SJCRH30 (cell line): Measurements from ENCODE around the gene SEPTIN10. TPM values are rescaled to one million over a fixed set of nuclear protein-coding genes. Genes with fewer than 3 reads are reported as not detected.

Experiments
- DNase-seq, 2 experiments: peaks; one replicate each; pipeline ENCODE4 v3.0.0-alpha.2; 2015 to 2020
- H3K27ac ChIP-seq: fragments of 250-450 bp; sonication (Bioruptor Pico); 2 replicates; pipeline ENCODE4 v1.5.1; 2020; ENCODE audit warnings: mild to moderate bottlenecking, moderate library complexity
- H3K27me3 ChIP-seq: fragments of 250-450 bp; sonication (Bioruptor Pico); 2 replicates; pipeline ENCODE4 v1.5.1; 2020; ENCODE audit warnings: mild to moderate bottlenecking, moderate library complexity
- H3K36me3 ChIP-seq: fragments of 250-450 bp; sonication (Bioruptor Pico); 2 replicates; pipeline ENCODE4 v1.5.1; 2020; ENCODE audit warnings: mild to moderate bottlenecking, moderate library complexity
- H3K4me1 ChIP-seq: fragments of 250-450 bp; sonication (Bioruptor Pico); 2 replicates; pipeline ENCODE4 v1.5.1; 2020; ENCODE audit warnings: mild to moderate bottlenecking, moderate library complexity
- H3K4me3 ChIP-seq: fragments of 250-450 bp; sonication (Bioruptor Pico); 2 replicates; pipeline ENCODE4 v1.5.1; 2020; ENCODE audit warnings: mild to moderate bottlenecking, moderate library complexity
- H3K9me3 ChIP-seq: fragments of 250-450 bp; sonication (Bioruptor Pico); replicated peaks from 2 replicates; pipeline ENCODE4 v1.5.1; 2020; ENCODE audit warnings: mild to moderate bottlenecking, moderate library complexity
- total RNA-seq: library from RNA; depleted of rRNA; stranded (reverse); fragments of >200 nt; shearing (Covaris generic); gene quantifications from 2 replicates; pipeline ENCODE4 v1.2.3, GENCODE V29; 2014

Gene SEPTIN10
- total RNA-seq, 1 experiment from 2014 or later: 72.5 TPM

DNA sequence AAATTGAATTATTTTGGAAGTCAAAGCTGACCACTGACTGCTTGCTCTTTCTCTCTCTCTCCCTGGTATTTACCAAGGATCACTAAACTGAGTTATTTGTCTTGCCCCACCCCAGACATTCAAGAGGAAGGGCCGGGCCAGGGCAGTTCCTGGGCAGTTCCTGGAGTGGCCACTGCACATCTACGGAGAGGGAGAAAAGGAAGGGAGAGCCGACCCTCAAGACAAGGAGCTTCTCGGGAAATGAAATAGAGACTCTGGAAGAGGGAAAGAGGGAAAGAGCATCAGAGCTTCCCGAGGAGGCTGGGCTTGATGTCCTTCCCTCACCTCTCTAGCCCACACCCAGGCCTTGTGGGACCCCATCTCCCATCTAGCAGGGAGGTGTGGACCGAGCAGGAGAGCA, 83.1 kb downstream of the SEPTIN10 start:
- no peaks in the 10 kb centered on the region; the same call in 1 of the 2 replicates for H3K4me1 ChIP-seq
- no peak for DNase-seq
- no peak overlapping the region for H3K27ac ChIP-seq
- H3K4me3 ChIP-seq: no peak overlapping the region
- H3K36me3 ChIP-seq: no peaks in the 10 kb centered on the region
- peaks cover 6% of the 10 kb centered on the region; the same call in 1 of the 2 replicates for H3K27me3 ChIP-seq
- H3K9me3 ChIP-seq: no peaks in the 10 kb centered on the region

DNA sequence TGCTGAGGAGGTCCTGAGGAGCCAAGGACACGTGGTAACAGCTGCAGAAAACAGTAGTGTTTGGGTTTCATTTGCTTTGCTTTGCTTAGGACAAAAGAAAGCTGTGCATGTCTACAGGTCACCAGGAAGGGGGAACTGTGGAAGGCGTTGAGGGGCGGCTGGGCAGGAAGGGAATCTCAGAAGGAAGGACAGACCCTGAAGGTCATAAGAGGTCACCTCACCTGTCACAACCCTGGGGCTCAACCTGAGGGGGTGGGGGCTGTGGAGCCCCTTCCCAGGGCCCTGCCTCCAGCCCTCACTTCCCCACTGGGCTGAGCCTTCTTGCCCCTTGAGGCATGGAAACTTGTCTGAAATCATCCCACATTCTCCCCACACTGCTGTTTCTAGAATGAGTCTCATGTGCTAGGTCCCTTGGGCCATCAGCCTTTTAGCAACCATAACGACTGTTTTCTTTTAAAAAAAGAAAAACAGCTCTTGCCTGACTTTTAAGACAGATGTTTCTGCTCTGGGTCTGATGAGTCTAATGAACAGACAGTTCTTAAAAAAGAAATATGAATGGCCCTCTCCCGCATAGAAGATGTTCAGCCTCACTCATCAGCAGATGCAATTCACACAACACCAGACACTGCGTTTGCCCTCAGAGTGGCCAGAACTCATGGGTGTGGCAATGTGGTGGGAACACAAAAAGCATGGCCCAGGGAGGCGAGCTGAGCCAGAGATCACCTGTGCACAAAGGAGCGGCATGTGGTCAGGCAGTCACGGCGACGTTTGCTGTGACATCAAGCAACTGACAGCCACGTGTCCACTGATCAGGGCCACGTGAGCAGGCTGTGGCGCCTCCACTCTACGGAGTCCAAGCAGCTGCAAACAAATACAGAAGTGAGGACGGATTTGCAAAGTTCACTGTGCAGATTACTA, 84.0 kb downstream of the SEPTIN10 start:
- Histone ChIP-seq H3K9me3 (no peaks in the 10 kb centered on the region), H3K4me1 (no peaks in the 10 kb centered on the region), H3K27me3 (peaks cover 6% of the 10 kb centered on the region; the same call in 1 of the 2 replicates), H3K4me3 (no peak overlapping the region), H3K27ac (no peak overlapping the region), H3K36me3 (no peaks in the 10 kb centered on the region)
- DNase-seq: no peak

DNA sequence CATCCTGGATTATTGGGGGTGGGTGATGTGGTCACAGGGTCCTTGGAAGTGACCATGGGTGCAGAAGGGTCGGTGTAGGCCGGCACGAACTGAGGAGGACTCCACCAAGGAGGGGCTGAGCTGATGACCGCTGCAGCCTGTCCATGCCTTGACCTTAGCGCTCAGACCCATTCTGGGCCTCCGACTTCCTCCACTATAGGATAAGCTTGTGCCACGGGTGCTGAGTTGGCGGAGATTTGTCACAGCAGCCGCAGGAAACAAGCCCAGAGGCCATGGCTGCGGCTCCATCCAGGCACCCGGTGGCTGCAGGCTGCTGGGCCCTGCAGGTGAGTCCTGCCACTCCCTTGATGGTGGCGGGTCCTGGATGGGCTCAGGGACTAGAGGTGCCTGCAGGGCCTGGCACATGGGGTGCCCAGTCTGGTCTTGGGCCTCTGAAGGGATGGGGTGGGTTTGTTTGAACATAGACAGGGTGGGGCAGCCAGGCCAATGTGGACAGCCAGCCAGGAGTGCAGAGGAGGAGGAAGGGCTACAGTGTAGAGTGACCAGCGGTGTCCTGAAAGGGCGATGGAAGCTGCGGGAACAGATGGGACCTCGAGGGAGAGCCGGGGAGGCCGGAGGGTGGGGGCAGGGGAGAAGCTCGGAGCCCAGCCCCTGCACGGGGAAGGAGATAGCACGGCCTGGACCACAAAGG, 84.8 kb downstream of the SEPTIN10 start:
- DNase-seq: no peak
- H3K4me1 ChIP-seq: no peaks in the 10 kb centered on the region
- no peaks in the 10 kb centered on the region for H3K9me3 ChIP-seq
- peaks cover 6% of the 10 kb centered on the region; the same call in 1 of the 2 replicates for H3K27me3 ChIP-seq
- H3K36me3 ChIP-seq: no peaks in the 10 kb centered on the region
- H3K4me3 ChIP-seq: no peak overlapping the region
- H3K27ac ChIP-seq: no peak overlapping the region

DNA sequence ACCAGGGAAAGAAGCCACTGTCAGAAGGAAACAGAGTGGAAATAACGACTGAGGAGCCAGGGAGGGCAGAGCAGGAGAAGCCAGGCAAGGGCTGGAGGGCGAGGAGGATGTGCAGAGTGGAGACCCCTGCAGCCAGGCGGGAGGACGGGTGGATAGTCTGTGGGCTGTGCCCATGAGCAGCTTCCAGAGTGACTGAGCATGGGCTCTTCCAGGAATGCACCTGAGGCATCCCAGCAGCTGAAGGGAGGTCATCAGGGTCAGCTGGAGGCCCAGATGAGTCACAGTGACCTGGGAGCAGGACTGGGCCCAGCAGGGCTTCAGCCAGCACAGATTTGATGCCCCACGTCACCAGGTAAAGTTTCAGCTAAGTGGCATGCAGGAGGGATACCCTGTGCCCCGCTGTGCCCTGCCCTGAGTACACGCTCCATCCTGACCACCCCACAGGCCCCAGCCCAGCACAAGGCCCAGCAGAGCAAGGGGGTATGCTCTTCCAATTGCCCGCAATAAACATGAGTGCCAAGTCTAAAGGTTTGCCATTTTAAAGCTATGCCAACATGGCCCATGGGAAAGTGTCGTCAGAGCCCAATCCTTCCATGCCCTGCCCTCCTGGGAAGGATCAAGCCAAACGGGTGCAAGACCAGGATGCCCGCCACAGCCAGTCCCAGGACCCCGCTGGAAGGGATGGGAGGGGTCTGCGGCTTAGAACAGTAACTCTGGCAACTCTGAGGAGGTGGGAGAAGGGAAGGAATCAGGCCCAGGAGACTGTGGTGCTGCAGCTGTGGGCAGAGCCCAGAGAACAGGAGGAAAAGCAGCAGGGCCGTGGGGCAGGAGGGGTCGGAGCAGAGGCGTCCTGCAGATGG, 85.7 kb downstream of the SEPTIN10 start:
- Histone ChIP-seq H3K27me3 (peaks cover 6% of the 10 kb centered on the region; the same call in 1 of the 2 replicates), H3K36me3 (no peaks in the 10 kb centered on the region), H3K9me3 (no peaks in the 10 kb centered on the region), H3K27ac (no peak overlapping the region), H3K4me1 (no peaks in the 10 kb centered on the region), H3K4me3 (no peak overlapping the region)
- no peak for DNase-seq

DNA sequence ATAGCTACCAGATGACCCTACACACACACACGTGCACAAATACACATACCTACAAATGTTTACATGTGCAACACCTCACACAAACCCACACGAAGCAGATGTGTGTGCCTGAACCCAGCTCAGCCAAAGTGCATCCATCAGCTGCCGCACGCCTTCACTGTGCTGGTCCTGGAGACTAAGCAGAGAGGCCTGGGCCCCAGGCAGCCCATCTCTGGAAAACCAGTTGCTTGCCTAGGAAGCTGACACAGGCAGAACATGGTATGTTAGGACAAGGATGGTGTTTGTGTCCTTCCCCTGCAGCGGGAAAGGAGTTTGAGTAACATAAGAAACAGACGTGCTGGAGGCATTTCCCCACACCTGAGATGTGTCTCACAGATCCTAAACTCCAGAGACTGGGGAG, 86.7 kb downstream of the SEPTIN10 start:
- Histone ChIP-seq H3K27me3 (peaks cover 6% of the 10 kb centered on the region; the same call in 1 of the 2 replicates), H3K4me3 (no peak overlapping the region), H3K4me1 (no peaks in the 10 kb centered on the region), H3K36me3 (no peaks in the 10 kb centered on the region), H3K9me3 (no peaks in the 10 kb centered on the region), H3K27ac (no peak overlapping the region)
- no peak for DNase-seq

DNA sequence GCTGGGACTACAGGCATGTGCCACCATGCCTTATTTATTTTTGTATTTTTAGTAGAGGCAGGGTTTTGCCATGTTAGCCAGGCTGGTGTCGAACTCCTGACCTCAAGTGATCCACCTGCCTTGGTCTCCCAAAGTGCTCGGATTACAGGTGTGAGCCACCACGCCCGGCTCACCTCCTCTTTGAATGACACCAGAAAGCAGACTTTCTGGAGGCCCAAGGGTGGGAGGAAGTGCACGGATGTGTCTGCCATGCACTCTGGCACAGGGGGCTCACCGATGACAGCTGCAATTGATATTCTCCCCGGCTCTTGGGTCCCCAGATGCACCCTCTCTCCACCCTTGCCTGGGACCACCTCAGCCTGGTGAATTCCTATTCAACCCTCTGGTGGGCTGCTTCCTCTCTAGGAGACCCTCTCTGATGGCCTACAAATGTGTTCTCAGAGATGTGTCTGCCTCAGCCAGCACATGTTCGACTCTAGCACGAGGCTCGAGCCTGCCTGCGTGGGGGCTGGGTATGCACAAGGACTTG, 87.3 kb downstream of the SEPTIN10 start:
- no peaks in the 10 kb centered on the region for H3K9me3 ChIP-seq
- H3K36me3 ChIP-seq: no peaks in the 10 kb centered on the region
- H3K4me3 ChIP-seq: no peak overlapping the region
- H3K4me1 ChIP-seq: no peaks in the 10 kb centered on the region
- peaks cover under 1% of the 10 kb centered on the region; the same call in 1 of the 2 replicates for H3K27me3 ChIP-seq
- no peak for DNase-seq
- no peak overlapping the region for H3K27ac ChIP-seq

DNA sequence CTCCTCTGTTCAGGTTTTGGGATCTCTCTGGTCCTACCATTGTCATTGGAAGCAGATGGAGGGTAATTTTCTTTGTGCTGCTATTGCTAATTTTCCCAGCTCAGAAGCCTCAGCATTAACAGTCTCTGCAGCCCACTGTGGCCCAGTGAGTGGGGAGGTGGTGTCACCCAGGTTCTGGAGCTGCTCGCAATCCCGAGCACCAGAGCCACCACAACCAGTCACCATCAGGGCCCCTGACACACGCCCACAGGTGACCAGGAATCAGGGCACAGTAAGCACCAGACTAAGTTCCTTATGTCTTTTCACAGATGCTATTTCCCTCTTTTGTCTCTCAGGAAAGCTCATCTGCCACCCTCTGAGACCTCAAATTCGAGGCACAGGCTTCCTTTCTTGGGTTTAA, 87.9 kb downstream of the SEPTIN10 start:
- Histone ChIP-seq H3K4me3 (no peak overlapping the region), H3K27me3 (no peaks in the 10 kb centered on the region), H3K9me3 (no peaks in the 10 kb centered on the region), H3K36me3 (no peaks in the 10 kb centered on the region), H3K4me1 (no peaks in the 10 kb centered on the region), H3K27ac (no peak overlapping the region)
- DNase-seq: no peak

DNA sequence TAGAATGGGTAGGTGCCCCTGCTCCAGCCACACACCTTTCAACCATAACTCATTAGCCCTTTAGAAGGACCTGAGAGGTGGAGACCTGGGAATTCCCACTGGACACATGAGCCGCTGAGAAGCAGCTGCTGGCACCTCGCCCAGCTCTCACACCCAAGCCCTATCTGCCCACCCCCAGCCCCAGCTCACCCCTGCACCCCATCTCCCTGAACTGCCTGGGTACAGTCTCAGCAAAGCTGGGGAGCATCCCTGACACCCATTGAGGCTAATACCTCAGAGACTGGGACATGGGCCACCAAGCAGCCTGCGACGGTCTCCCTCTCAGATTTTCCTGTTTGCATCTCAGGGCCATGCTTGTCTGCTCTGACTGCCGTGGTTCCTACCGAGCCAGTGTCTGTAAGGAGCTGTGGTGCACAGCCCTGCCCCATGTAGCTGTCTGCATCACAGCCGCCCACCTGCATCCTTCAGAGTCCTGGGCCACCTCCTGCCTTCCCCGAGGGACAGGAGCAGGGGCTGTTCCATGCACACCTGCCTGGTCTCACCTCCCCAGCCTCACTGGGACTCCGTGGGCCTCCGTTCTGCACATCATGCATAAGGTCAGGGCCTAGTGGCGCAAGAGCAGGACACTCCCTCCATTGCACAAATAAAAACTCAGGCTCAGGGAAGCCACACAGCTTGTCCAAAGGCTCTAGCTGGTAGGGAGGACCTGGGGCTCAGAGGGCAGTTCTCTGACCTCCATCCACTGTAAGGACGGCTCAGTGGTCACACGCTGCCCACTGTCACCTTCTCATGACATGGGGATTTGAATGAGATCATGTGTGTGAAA, 90.0 kb downstream of the SEPTIN10 start:
- no peaks in the 10 kb centered on the region for H3K4me1 ChIP-seq
- no peaks in the 10 kb centered on the region for H3K27me3 ChIP-seq
- no peak overlapping the region for H3K4me3 ChIP-seq
- no peak overlapping the region for H3K27ac ChIP-seq
- no peaks in the 10 kb centered on the region for H3K9me3 ChIP-seq
- no peaks in the 10 kb centered on the region for H3K36me3 ChIP-seq
- no peak for DNase-seq

DNA sequence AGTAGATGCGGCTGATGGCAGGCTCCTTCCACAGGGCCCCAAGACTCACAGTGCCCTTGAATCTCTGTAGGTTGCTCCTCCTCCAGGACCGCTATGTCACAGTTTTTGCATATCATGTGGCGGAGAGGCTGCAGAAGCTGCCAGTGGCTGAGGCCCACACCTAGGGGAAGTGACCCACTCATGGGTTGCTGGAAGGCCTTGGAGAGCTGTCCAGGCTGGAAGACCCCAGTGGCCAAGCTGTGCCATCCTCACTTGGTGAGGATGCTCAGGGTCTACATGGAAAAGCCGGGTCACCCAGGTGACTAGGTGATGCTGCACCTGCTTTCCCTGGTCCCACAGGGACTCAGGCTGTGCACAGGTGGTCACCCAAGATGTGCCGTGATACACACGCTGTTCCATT, 90.6 kb downstream of the SEPTIN10 start:
- Histone ChIP-seq H3K9me3 (no peaks in the 10 kb centered on the region), H3K4me3 (no peak overlapping the region), H3K4me1 (no peaks in the 10 kb centered on the region), H3K36me3 (no peaks in the 10 kb centered on the region), H3K27me3 (no peaks in the 10 kb centered on the region), H3K27ac (no peak overlapping the region)
- DNase-seq: no peak

DNA sequence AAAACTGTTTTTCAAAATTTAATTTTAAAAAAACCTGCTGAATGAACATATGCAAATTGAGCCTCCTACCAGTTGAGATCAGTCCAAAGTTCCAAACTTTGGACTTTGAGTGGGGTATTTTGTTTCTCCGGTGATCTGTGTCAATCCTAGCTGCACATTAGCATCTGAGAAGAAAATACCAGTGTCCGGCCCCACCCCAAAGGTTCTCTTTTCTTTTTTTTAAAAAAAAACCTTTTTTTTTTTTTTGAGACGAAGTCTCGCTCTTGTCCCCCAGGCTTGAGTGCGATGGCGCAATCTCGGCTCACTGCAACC, 91.7 kb downstream of the SEPTIN10 start:
- Histone ChIP-seq H3K27ac (no peak overlapping the region), H3K36me3 (no peaks in the 10 kb centered on the region), H3K9me3 (no peaks in the 10 kb centered on the region), H3K4me1 (no peaks in the 10 kb centered on the region), H3K27me3 (no peaks in the 10 kb centered on the region), H3K4me3 (no peak overlapping the region)
- no peak for DNase-seq

DNA sequence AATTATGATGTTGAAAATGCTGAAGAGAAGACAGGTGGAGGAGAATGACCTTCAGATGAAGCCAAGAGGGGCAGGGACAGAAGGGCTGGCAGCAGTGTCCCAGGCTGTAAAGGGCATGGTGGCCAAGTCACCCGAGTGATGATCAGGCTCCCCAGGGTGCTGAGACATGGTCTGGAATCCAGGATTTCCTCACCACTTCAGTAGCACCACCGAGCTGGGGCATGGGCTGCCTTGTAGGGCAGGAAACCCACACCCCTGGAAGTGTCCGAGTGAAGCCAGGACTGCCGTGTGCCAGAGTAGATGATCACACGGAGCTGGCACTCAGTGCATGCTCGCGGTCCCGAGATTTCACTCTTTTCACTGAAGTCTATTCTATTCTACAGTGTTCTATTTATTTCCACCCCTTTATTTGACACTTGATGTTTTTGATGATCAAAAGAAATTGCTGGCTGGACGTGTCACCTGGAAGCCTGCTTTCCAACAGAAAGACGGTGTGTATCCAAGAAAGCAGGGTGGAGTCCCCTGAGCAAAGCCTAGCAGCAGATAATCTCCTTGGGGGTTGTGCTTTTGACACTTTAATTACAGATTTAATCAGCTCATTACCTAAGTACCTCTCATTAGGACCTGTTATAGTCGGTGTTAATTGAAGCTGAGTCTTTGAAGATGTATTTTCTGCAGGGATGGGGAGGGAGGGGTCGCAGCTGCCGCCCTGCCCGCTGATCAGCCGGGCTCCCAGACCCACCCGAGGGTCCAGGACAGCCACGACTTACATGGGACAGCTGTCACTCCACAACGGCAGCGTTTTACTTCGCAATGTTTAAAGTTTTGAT, 92.3 kb downstream of the SEPTIN10 start:
- DNase-seq: no peak

DNA sequence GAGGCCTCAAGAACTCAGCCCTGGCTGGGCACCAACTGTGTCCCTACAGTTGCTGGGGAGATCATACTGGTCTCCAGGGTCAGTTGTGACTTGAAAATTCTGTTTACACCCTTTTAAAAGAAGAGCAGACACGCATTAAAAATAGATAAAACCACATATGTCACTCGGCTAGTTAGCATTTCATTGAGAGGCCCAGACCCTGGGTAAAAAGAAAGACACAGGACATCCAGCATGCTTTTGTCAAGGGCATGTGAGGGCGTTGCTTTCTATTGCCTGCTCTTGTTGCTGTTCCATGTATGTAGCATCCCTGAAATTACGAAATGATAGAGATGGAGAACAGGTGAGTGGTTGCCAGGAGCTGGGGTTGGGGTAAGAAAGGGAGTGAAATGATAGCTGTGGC, 94.3 kb downstream of the SEPTIN10 start:
- no peak for DNase-seq

More for the DNA sequence above, 92.3 kb downstream of the SEPTIN10 start:
- Histone ChIP-seq H3K4me3 (no peak overlapping the region), H3K27me3 (no peaks in the 10 kb centered on the region), H3K9me3 (no peaks in the 10 kb centered on the region), H3K27ac (no peak overlapping the region), H3K36me3 (no peaks in the 10 kb centered on the region), H3K4me1 (no peaks in the 10 kb centered on the region)

More for the DNA sequence above, 94.3 kb downstream of the SEPTIN10 start:
- H3K9me3 ChIP-seq: no peaks in the 10 kb centered on the region
- no peak overlapping the region for H3K4me3 ChIP-seq
- H3K36me3 ChIP-seq: no peaks in the 10 kb centered on the region
- no peaks in the 10 kb centered on the region for H3K27me3 ChIP-seq
- no peaks in the 10 kb centered on the region for H3K4me1 ChIP-seq
- H3K27ac ChIP-seq: no peak overlapping the region
